ENCODE data around the gene ATXN2.

Gene ATXN2

DNA sequence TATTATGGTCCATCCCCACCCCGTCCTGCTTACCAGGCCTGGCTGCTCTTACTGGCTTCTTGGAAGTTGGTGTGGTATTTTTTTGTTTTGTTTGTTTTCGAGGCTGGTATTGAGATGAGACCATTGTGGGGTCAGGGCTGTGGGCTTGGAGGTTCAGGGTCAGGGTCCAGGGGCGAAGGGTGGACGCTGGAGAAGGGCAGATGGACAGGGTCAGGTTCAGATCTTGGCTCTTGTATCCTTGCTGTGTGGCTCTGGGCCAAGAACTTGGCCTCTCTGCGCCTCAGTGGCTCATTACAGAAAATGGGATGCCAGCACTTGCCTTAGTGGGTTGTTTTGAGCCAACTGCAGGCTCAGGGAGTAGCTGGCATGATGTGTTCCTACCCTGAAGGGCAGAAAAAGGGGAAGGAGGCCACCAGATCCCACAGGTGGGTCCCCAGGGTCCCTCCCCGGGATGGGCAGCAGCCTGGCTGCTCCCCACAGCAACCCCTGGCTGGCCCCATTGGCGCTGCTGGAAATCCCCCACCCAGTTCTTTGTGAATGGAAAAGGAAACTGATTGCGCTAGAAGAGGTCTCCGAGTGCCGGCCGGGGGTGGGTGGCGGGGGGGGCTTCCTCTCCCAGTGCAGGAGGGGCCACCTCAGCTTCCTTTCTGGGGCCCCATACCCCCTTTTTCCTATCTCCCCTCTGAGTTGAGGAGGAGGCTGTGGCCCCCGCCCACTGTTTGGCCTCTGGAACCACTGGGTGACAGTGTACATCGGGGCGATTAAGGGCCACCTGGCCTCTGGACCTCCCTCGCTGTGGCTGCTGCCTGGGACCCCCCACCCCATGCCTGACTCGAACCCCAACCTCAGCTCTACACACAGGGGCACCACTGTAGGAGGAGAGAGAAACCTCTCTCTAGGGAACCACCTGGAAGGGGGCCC lies 168.4 kb downstream of the ATXN2 start:
- TF ChIP-seq POLR2A (IDR thresholded peaks at IDR 0.05; ENCODE audit: low read depth, low read length), result no peak
- DNase-seq (ENCODE audit: insufficient read length, low spot score) (no peak), FAIRE-seq (no peak)

DNA sequence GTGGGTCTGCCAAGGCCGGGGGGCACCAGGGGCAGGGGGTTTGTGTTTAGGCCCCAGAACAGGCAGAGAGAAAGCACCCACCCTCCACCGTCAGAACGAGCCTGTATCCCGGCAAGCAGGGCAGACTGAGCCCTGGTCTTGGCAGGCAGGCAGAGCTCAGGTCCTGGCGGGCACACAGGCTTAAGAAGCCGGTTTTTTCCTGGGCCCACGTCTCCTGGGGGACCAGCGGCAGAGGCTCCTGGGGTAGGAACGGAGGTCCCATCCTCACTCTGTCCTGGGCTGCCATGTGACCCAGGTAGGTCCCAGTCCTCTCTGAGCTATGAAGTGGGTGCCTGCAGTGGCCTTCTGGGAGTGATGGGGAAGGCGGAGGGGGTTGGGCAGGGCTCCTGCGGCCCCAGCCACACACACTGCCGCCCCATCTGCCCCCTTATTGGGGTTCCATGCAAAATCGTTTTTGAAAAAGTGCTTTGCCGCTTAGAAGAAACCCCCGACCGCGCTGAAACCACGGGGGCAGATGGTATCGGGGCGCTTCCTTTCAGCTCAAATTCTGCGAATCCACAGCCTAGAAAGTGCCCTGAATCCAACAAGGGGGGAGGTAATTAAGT lies 169.2 kb downstream of the ATXN2 start:
- DNase-seq (ENCODE audit: insufficient read length, low spot score), result no peak
- no peak for TF ChIP-seq POLR2A (IDR thresholded peaks at IDR 0.05; ENCODE audit: low read depth, low read length)
- no peak for FAIRE-seq

- FAIRE-seq, result no peak
- TF ChIP-seq POLR2A (IDR thresholded peaks at IDR 0.05; ENCODE audit: low read depth, low read length), result no peak
- DNase-seq (ENCODE audit: insufficient read length, low spot score), result no peak
These were observed 170.4 kb downstream of the ATXN2 start for GRCh38 chr12:111428728-111429175.

- no peak for FAIRE-seq
- DNase-seq (ENCODE audit: insufficient read length, low spot score), result no peak
- TF ChIP-seq POLR2A (IDR thresholded peaks at IDR 0.05; ENCODE audit: low read depth, low read length), result no peak
These were observed 170.9 kb downstream of the ATXN2 start for GRCh38 chr12:111428081-111428727.

GRCh38 chr12:111427417-111428074 lies 171.6 kb downstream of the ATXN2 start:
- FAIRE-seq (no peak), DNase-seq (ENCODE audit: insufficient read length, low spot score) (no peak)
- TF ChIP-seq POLR2A (IDR thresholded peaks at IDR 0.05; ENCODE audit: low read depth, low read length), result no peak

- FAIRE-seq (peak; percentile 50), DNase-seq (ENCODE audit: insufficient read length, low spot score) (no peak)
- no peak for TF ChIP-seq POLR2A (IDR thresholded peaks at IDR 0.05; ENCODE audit: low read depth, low read length)
These were observed 172.6 kb downstream of the ATXN2 start for GRCh38 chr12:111426344-111427185.

- no peak for DNase-seq (ENCODE audit: insufficient read length, low spot score)
- TF ChIP-seq POLR2A (IDR thresholded peaks at IDR 0.05; ENCODE audit: low read depth, low read length), result no peak
- peak; percentile 38 for FAIRE-seq
These were observed 173.5 kb downstream of the ATXN2 start for GRCh38 chr12:111425655-111426054.

DNA sequence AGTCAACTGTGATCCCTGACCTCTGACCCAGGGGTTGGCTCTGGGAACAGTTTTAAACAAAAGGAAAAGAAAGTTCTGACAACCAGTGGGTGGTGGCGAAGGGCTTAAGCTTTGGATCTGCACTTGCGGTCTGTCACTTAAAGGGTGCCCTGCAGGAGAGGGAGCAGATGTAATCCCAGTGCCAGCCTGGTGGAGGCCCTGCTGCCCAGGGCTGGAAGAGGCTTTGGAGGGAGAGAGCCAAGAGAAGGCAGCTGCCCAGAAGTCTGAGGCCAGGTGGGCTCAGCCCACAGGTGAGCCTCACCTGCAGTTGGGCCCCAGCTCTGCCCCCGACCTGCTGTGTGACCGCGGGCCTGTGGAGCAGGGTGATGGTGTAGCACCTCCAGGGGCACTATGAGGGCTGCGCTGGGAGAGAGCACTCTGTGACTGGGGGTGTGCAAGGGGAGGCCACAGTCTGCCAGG lies 174.3 kb downstream of the ATXN2 start:
- FAIRE-seq, result no peak
- TF ChIP-seq POLR2A (IDR thresholded peaks at IDR 0.05; ENCODE audit: low read depth, low read length), result no peak
- DNase-seq (ENCODE audit: insufficient read length, low spot score), result no peak

DNA sequence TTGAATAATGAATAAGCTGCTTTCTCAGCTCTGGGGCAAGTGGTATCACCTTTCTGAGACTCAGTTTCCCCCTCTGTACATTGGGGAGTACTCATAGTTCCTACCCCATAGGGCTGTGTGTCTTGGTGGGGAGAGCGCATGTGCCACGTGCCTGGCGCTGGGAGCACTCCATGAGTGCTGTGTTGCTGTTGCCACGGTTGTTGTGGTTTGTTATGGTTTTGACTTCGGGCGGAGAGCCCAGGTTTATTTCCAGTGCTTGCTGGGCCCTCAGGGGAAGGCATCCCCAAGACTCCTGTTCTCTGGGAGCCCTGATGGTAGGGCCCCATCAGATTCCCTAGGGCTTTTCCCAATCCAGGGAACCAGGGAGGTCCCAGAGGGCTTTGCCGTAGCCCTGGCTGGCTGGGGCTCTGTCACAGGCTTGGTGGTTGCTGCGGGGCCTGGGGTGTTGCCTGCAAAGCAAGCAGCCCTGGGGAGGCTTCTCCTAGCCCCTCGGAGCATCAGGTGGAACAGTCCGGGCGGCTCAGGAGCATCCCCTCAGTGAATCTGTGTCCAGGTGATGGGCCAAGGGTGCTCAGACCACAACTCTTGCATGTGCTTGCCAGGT lies 174.8 kb downstream of the ATXN2 start:
- TF ChIP-seq POLR2A (IDR thresholded peaks at IDR 0.05; ENCODE audit: low read depth, low read length), result no peak
- FAIRE-seq (no peak), DNase-seq (ENCODE audit: insufficient read length, low spot score) (no peak)

DNA sequence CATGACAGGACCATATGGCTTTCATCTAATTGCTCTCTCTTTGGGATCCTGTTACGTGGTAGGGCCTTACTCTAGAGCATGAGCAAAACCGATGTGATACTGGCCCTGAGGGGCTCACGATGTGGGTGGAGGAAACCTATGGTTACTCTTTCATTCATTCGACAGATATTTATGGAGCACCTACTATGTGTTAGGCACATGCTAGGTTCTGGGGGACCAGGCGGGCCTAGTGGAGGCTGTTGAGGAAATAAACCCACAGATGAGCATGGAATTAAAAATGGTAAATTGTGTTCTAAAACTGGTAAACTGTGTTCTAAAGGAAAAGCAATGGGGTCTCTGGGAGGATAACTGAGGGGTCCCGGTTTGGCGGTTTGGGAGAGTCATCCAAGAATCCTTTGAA lies 178.6 kb downstream of the ATXN2 start:
- TF ChIP-seq POLR2A (IDR thresholded peaks at IDR 0.05; ENCODE audit: low read depth, low read length), result no peak
- DNase-seq (ENCODE audit: insufficient read length, low spot score), result no peak
- no peak for FAIRE-seq

GRCh38 chr12:111419784-111420183 lies 179.3 kb downstream of the ATXN2 start:
- no peak for TF ChIP-seq POLR2A (IDR thresholded peaks at IDR 0.05; ENCODE audit: low read depth, low read length)
- DNase-seq (ENCODE audit: insufficient read length, low spot score) (no peak), FAIRE-seq (no peak)

DNA sequence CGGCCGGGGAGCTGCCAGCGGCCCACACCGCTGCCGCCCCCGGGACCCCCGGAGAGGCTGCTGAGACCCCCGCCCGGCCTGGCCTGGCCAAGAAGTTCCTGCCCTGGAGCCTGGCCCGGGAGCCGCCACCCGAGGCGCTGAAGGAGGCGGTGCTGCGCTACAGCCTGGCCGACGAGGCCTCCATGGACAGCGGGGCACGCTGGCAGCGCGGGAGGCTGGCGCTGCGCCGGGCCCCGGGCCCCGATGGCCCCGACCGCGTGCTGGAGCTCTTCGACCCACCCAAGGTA lies 180.6 kb downstream of the ATXN2 start:
- FAIRE-seq (no peak), DNase-seq (ENCODE audit: insufficient read length, low spot score) (no peak)
- TF ChIP-seq POLR2A (IDR thresholded peaks at IDR 0.05; ENCODE audit: low read depth, low read length), result no peak
